GM23248 (cell line): ENCODE results near the gene SDHB.

ENCODE experiments used
- EZH2 ChIP-seq: fragments of 200-600 bp; sonication (generic); IDR thresholded peaks from 2 replicates; pipeline ENCODE4 v1.6.1; 2018; ENCODE audit warnings: antibody characterized with exemption, mild to moderate bottlenecking; ENCODE audit not compliant: insufficient read depth, poor library complexity, severe bottlenecking
- EZH2phosphoT487 ChIP-seq: fragments of 200-600 bp; sonication (generic); IDR thresholded peaks from 2 replicates; pipeline ENCODE4 v1.6.1; 2018; ENCODE audit warnings: antibody characterized with exemption, moderate library complexity, mild to moderate bottlenecking, low read depth; ENCODE audit not compliant: insufficient read depth

DNA sequence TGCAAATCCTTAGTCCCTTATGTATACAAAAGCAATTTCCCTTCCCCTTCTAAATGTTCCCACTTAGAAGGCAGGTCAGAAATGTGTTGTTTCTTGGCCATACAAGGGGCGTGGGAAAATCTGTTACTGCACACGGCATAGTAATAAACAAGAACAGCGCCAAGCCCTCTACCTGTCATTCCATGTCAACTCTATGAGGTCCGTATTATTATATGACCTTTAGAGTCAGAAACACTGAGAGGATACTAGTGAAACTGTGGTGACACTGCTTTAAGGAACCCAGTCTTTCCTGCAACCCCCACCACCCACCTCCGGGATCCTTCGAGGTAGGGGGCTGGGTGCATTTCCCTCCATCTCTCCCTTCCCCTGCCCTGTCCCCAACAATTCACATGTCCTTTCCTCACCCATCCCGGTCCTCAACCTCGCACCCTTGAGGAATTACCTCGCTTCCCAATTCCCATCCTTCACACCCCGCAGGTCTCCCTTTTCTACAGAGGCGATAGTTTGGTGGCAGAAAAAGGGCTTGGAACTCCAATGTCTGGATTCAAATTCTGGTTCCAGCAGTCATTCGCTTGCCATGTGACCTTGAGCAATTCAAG is 647 bp downstream of the SDHB start:
- no peak for TF ChIP-seq EZH2phosphoT487
- no peak for TF ChIP-seq EZH2
